Ecto neural progenitor cell (in vitro differentiated cells): ENCODE results near the gene SCNN1B.
"Not testable (repeated sequence)": the region's sequence is repeated elsewhere in the genome, so short reads cannot be mapped to it uniquely, and the experiment has no call there.

Experiments
- DNase-seq: peaks from one replicate; pipeline ENCODE4 v3.0.0-alpha.2; 2018; ENCODE audit warnings: low spot score

SCNN1B gene

DNA sequence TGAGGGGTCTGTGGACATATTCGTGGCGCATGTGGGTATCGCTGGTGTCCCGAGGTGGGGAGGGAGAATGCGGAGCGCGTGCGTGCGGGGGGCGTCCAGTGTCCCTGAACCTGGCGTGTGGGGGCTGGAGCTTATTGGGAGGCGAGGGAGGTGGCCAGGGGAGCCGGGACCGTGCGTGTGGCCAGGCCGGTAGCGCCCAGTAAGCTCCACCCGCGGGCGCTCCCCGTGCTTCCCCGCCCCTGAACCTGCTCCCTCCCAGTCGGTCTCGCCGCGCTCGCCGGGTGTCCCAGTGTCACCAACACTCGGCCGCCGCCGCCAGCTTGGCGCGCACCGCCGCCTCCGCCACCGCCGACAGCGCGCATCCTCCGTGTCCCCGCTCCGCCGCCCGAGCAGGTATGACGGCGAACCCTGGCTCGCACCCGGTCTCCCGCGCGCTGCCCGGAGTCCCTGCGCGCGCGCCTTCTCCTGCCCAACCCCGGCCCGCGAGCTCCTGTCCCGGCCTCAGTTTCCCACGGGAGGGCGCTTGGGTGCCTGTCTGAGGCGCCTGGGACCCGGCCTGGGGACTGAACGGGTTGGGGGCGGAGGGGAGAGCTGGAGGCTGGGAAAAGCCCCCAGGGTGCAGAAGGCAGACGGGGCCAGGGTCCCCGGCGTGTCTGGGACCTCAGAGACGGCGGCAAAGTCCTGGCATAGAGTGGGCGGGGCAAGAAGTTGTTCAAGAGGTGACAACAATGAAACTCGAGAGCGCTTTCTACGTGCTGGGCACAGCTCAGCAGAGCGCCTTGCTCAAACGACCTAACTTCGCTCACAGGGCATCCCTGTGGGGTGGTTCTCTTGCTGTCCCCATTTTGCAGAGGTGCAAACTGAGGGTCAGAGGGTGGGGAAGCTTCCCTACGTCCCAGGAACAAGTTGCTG lies at the start of gene SCNN1B:
TSS of gene SCNN1B (plus strand) at position 258 of the 912 bp plus-strand sequence. CDS start 46,298 bp downstream, outside the sequence.
- peak; percentile 58 for DNase-seq

DNA sequence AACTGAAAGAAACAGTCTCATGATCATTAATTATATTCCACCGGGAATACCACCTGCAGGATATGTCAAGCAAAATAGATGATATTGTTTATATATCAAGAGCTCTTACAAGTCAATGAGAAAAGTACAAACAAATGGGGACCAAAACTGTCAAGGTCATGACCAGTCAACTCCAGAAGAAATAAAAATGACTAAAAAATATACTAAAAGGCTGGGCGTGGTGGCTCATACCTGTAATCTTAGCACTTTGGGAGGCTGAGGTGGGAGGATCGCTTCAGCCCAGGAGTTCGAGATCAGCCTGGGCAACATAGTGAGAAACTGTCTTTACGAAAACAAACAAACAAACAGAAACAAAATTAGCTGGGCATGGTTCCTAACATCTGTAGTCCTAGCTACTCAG lies 49.8 kb upstream of the SCNN1B start:
- DNase-seq, result no peak

GRCh38 chr16:23253650-23254049 lies 48.5 kb upstream of the SCNN1B start:
- DNase-seq, result not testable (repeated sequence)

- no peak for DNase-seq
Observed at GRCh38 chr16:23254338-23254737, 47.8 kb upstream of the SCNN1B start.

GRCh38 chr16:23255000-23255399 lies 47.1 kb upstream of the SCNN1B start:
- no peak for DNase-seq

DNA sequence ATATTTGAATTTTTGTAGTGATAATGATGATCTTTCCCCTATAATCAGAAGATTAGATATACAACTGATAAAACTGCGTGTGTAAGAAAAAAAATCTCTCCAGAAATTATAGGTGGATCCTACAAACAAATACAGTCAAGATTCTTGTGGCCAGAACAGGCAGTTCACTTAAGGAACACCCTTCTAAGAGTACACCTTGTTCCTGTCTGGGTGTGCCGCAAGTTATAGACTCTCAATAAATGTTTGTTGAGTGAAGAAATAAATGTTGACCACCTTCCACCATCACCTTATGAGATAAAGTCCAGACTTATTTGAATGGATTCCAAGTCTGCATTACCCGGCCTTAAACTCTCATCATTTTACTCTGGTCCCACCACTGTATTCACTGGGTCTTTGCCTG lies 45.7 kb upstream of the SCNN1B start:
- DNase-seq, result no peak

GRCh38 chr16:23257682-23258081 lies 44.4 kb upstream of the SCNN1B start:
- DNase-seq, result no peak

DNA sequence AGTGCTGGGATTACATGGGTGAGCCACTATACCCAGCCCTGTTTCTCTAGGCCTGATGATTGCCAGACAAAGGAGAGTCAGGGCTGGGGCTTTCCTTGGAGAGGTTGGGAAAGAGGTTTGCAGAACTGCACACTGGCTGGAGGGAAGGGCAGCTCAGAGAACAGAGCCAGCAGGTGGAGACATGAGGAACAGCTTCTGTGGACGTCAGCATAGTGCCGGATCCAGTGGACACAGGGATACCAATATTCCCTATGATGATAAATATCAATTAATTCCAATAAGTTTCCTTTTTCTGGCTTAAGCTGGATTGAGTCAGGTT lies 43.2 kb upstream of the SCNN1B start:
- DNase-seq, result no peak

DNA sequence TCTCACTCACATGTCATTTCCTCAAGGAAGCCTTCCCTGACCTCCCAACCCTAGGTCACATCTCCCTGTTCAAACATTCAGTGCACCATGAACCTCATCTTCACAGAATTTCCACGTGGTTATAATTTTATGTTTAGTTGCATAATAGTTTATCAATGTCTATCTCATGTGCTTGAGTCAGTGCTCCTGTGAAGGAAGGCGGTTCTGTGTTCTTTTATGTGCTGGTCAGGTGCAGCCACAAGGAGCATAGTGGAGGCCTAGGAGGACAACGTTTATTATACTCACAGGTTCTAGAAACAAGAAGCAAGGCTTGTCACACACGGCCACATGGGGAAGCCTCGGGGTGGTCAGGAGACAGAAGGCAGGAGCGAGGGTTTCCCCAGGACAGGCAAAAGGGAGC lies 34.5 kb upstream of the SCNN1B start:
- no peak for DNase-seq

DNA sequence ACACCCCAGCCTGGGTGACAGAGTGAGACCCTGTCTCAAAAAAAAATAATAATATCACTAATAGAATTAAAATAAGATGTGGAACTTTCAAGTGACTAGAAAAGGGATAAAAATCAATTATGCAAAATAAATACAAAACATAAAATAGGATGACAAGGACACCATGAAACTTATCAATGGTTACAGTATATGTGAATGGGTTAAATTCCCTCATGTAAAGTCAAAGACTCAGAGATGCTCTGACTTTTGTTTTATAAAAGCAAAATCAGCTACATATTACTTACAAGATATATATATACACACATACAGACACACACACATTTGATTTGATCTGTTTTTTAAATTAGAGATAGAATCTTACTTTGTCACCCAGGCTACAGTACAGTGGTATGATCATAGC lies 33.5 kb upstream of the SCNN1B start:
- DNase-seq, result no peak

DNA sequence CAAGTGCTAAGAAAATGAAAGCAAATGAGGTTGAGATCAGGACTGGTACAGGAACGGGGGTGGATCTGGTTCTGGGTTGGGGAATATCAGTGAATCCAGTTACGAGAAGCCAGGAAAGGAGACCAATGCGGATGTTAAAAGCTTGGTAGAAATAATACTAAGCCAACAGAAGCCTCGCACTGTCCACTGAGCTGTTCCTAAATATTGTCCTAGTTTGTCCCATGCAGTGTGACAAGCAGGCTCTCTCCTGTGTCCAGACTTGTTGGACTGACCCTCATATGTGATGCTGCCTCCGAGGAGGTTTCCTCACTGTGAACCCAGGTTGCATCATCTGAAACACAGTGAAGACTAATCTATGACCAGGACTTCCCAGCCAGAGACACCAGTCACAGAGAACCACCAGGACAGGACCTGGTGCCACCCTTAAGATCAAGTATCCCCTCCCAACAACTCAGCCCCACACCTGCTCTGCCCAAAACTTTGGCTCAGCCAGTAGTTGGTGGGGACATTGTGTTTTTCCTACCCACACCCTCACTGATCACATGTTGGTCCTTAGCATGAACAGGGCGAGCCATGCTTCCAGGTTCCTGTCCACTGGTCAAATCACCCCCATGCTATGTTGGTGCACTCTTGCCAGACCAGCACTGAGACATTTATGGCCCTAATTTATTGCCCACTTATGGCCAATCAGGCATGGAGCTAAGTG lies 32.7 kb upstream of the SCNN1B start:
- no peak for DNase-seq

- no peak for DNase-seq
Observed at GRCh38 chr16:23270654-23271053, 31.4 kb upstream of the SCNN1B start.

GRCh38 chr16:23274968-23275367 lies 27.1 kb upstream of the SCNN1B start:
- no peak for DNase-seq

GRCh38 chr16:23276821-23277220 lies 25.3 kb upstream of the SCNN1B start:
- no peak for DNase-seq

DNA sequence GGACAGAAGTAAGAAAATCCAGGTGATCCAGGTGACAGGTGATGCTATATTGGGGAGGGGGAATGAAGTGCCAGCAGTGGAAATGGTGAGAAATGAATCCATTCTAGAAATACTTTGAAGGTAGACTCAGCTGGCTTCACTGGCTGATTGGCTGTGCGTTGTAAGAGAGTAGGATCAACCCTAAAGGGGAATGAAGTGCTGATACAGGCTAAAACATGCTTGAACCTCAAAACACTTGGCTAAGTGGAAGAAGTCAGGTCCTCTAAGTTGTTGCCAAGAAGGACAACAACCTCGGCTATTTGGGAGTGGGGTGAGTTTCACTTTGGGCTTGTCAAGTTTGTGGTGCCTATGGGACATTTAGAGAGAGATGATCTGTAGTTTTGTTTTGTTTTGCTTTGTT lies 24.1 kb upstream of the SCNN1B start:
- DNase-seq, result no peak

GRCh38 chr16:23279721-23280153 lies 22.4 kb upstream of the SCNN1B start:
- DNase-seq, result peak; percentile 71

GRCh38 chr16:23280483-23280967 lies 21.6 kb upstream of the SCNN1B start:
- no peak for DNase-seq

- no peak for DNase-seq
Observed at GRCh38 chr16:23282568-23282967, 19.5 kb upstream of the SCNN1B start.

GRCh38 chr16:23283571-23283970 lies 18.5 kb upstream of the SCNN1B start:
- no peak for DNase-seq

- no peak for DNase-seq
Observed at GRCh38 chr16:23284584-23284983, 17.5 kb upstream of the SCNN1B start.

GRCh38 chr16:23286131-23286532 lies 16.0 kb upstream of the SCNN1B start:
- no peak for DNase-seq

- no peak for DNase-seq
Observed at GRCh38 chr16:23288209-23288608, 13.9 kb upstream of the SCNN1B start.
